K562 (cell line): Measurements from ENCODE around the gene NR2F6. TPM values are rescaled to one million over a fixed set of nuclear protein-coding genes. Genes with fewer than 3 reads are reported as not detected.

Source experiments
- CBX3 ChIP-seq, 2 experiments: IDR thresholded peaks; 1 replicate in 1 of 2; 2 replicates in 1 of 2; pipeline ENCODE4 v1.6.1; 2012; ENCODE audit warnings: inconsistent platforms in 2 of 2, low read length in 2 of 2, borderline replicate concordance in 1 of 2, control low read depth in 1 of 2
- CLOCK ChIP-seq: fragments of 250-450 bp; sonication (Bioruptor Pico); IDR thresholded peaks from 2 replicates; pipeline ENCODE4 v1.4.0; 2020; ENCODE audit warnings: mild to moderate bottlenecking, moderate library complexity, borderline replicate concordance
- DIDO1 ChIP-seq: fragments of 450-650 bp; IDR thresholded peaks from 2 replicates; pipeline ENCODE4 v1.6.1; 2016; ENCODE audit warnings: low read depth, missing biosample characterization, missing genetic modification characterization
- ELF2 ChIP-seq: fragments of 250-450 bp; sonication (Bioruptor Pico); IDR thresholded peaks from 2 replicates; pipeline ENCODE4 v1.5.0; 2021; ENCODE audit warnings: mild to moderate bottlenecking
- HMBOX1 ChIP-seq: sonication (generic); IDR thresholded peaks from 2 replicates; pipeline ENCODE4 v1.6.1; 2016
- HSF4 ChIP-seq: fragments of 250-450 bp; sonication (Bioruptor Pico); IDR thresholded peaks from 2 replicates; pipeline ENCODE4 v2.1.2; 2022; ENCODE audit warnings: mild to moderate bottlenecking, moderate library complexity, borderline replicate concordance
- LCOR ChIP-seq: sonication (generic); formaldehyde crosslinking; IDR thresholded peaks from 2 replicates; pipeline ENCODE4 v1.8.0; 2022; ENCODE audit warnings: mild to moderate bottlenecking, missing genetic modification reagents
- MCM3 ChIP-seq: fragments of 450-650 bp; IDR thresholded peaks from 2 replicates; pipeline ENCODE4 v1.6.1; 2016
- MYNN ChIP-seq, 2 experiments: sonication (generic); formaldehyde crosslinking in 1 of 2; IDR thresholded peaks; 2 replicates each; pipeline versions ENCODE4 v1.5.0 to v1.6.1; 2016 to 2020; ENCODE audit warnings: antibody characterized with exemption in 1 of 2, missing genetic modification reagents in 1 of 2
- NFRKB ChIP-seq: fragments of 450-650 bp; IDR thresholded peaks from 2 replicates; pipeline ENCODE4 v1.6.1; 2016; ENCODE audit warnings: low read depth
- NR0B1 ChIP-seq: fragments of 450-650 bp; IDR thresholded peaks from one replicate; pipeline ENCODE4 v1.6.1; 2018; ENCODE audit warnings: mild to moderate bottlenecking, moderate library complexity; ENCODE audit not compliant: partially characterized antibody
- PTTG1 ChIP-seq: fragments of 450-650 bp; IDR thresholded peaks from 2 replicates; pipeline ENCODE4 v1.6.1; 2016; ENCODE audit warnings: low read depth, mild to moderate bottlenecking, missing genetic modification characterization, missing compliant biosample characterization
- ZNF239 ChIP-seq: fragments of 250-450 bp; sonication (Bioruptor Pico); IDR thresholded peaks from 2 replicates; pipeline ENCODE4 v1.4.0; 2020; ENCODE audit warnings: mild to moderate bottlenecking
- ZNF407 ChIP-seq: fragments of 450-650 bp; IDR thresholded peaks from 2 replicates; pipeline ENCODE4 v1.6.1; 2016; ENCODE audit warnings: low read depth
- polyA plus RNA-seq, 8 experiments: library from polyadenylated mRNA; depleted of rRNA in 4 of 8; stranded (reverse) in 5 of 8; unstranded in 3 of 8; fragments of >200 nt; fragmentation: Nextera tagmentation in 2 of 8; fragmentation: Illumina TruSeq in 1 of 8; extraction: Ambion mirVana in 2 of 8; extraction: Trizol in 1 of 8; gene quantifications; 2 replicates each; pipeline versions ENCODE4 v1.2.1 to v1.2.3, GENCODE V29; 2011 to 2014; ENCODE audit warnings: inconsistent platforms in 1 of 8, missing spikeins in 1 of 8
- total RNA-seq, 7 experiments: library from RNA; depleted of rRNA in 6 of 7; stranded (reverse); fragments of >200 nt in 6 of 7; fragmentation: Illumina TruSeq in 2 of 7; extraction: Trizol in 2 of 7; gene quantifications; 2 replicates each; pipeline versions ENCODE4 v1.2.1 to v1.2.3, GENCODE V29; 2011 to 2021; ENCODE audit warnings: low replicate concordance in 1 of 7

The NR2F6 gene
- total and polyA plus RNA-seq, 9 of the 15 experiments (the other 6 are each of a cell fraction or from before 2014, with no cell fraction given): 0.76 to 97.5 (median 18.8) TPM

GRCh38 chr19:17235971-17236777 is 9.5 kb downstream of the NR2F6 start (continued):
- no peak for TF ChIP-seq ZNF407
- TF ChIP-seq HSF4 (CRISPR knock-in tag): no peak
- no peak for TF ChIP-seq MCM3
- TF ChIP-seq LCOR (CRISPR knock-in tag): no peak
- TF ChIP-seq NFRKB: no peak
- no peak for TF ChIP-seq MYNN (IDR thresholded peaks at IDR 0.05)
- TF ChIP-seq MYNN (CRISPR knock-in tag; IDR thresholded peaks at IDR 0.05): no peak
- no peak for TF ChIP-seq CBX3 (IDR thresholded peaks at IDR 0.05; ENCODE audit: borderline replicate concordance in 1 of 2, low read length in 2 of 2)
- no peak for TF ChIP-seq ZNF239 (CRISPR knock-in tag)
- TF ChIP-seq ELF2 (CRISPR knock-in tag): no peak
- TF ChIP-seq DIDO1: no peak
- no peak for TF ChIP-seq NR0B1
- no peak for TF ChIP-seq HMBOX1
- no peak for TF ChIP-seq CLOCK (CRISPR knock-in tag)
- no peak for TF ChIP-seq PTTG1 (tag)
